ENCODE data around the gene ZNF219. TPM values are rescaled to one million over a fixed set of nuclear protein-coding genes. Genes with fewer than 3 reads are reported as not detected.

The ZNF219 gene
- total and polyA plus RNA-seq, 2 of the 13 experiments (the other 11 are each of a cell fraction or from before 2014, with no cell fraction given), result 34.5 to 36.6 TPM

DNA sequence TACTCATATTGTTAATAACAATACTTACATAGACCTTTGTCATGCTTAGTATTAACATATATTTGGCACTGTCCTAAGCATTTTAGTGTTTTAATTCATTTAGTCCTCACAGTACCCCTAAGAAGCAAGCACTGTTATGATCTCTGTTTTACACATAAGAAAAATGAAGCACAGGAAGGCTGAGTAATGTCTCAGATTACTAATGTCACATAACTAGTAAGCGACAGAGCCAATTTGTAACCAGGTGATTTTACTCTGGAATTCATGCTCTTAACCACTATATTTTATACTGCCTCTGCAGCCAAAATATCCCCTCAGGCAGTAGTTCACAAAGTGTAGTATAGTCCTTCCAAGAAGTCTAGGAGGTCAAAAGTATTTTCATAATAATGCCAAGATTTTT, 22.7 kb upstream of the ZNF219 start:
- ChIA-PET POLR2A (no interaction called here), CTCF (ENCODE audit: low intra/inter-chr PET ratio, low total read pairs) (no interaction called here)
- H3K9ac ChIP-seq (ENCODE audit: insufficient read depth, low read depth, low read length), result no peak overlapping the region
- intact Hi-C loops (cut with micrococcal nuclease; ENCODE audit: unreplicated experiment) (no loop called here), in situ Hi-C loops (cut with HindIII; ENCODE audit: extremely low pct_ligation_motif_present, low pct_unique_long_range_greater_than_20kb) (no loop called here)
- WGBS (ENCODE audit: low lambda C conversion rate), result 37% methylated on average over 1 of the region's 1 CpG
- peaks cover 12% of the 10 kb centered on the region; the same call in 1 of the 2 replicates for H3K4me1 ChIP-seq (ENCODE audit: insufficient read depth, low read length)
- ATAC-seq, result no peak
- no peak overlapping the region for H3K4me3 ChIP-seq (replicated peaks in 1 of 3; ENCODE audit: insufficient read depth in 1 of 3, low read depth in 2 of 3, low read length in 3 of 3)
- H3K36me3 ChIP-seq (replicated peaks in 1 of 2; ENCODE audit: control insufficient read depth in 1 of 2, insufficient read depth in 2 of 2, low read length in 2 of 2), result no peaks in the 10 kb centered on the region
- H3K79me2 ChIP-seq (ENCODE audit: insufficient read depth, low read length), result no peaks in the 10 kb centered on the region
- no TSS peak for BruUV-seq (replicated peaks)
- H4K20me1 ChIP-seq (ENCODE audit: insufficient read depth, low read length), result no peaks in the 10 kb centered on the region
- no peak for DNase-seq (ENCODE audit: low spot score)
- H3K27me3 ChIP-seq (ENCODE audit: control insufficient read depth in 1 of 2, insufficient read depth in 2 of 2, low read length in 2 of 2), result no peaks in the 10 kb centered on the region
- H2AFZ ChIP-seq (ENCODE audit: low read length), result no peak overlapping the region
- no peaks in the 10 kb centered on the region for H3K9me3 ChIP-seq (ENCODE audit: low read length)
- no peak for FAIRE-seq
- no peak overlapping the region for H3K4me2 ChIP-seq (ENCODE audit: low read depth, low read length)
- no peak overlapping the region for H3K27ac ChIP-seq (ENCODE audit: extremely low read length, insufficient read depth, low read length)
- TF ChIP-seq KLF12 (CRISPR knock-in tag; IDR thresholded peaks at IDR 0.05; ENCODE audit: borderline replicate concordance) (no peak), SNRNP70 (IDR thresholded peaks at IDR 0.05; ENCODE audit: low read depth, low read length) (no peak), ZNF337 (CRISPR knock-in tag; IDR thresholded peaks at IDR 0.05; ENCODE audit: borderline replicate concordance, low read depth) (no peak), ZNF883 (CRISPR knock-in tag; IDR thresholded peaks at IDR 0.05; ENCODE audit: not compliant biosample characterization) (no peak), FOXP1 (IDR thresholded peaks at IDR 0.05) (no peak), FOXP1 (CRISPR knock-in tag; IDR thresholded peaks at IDR 0.05) (no peak), FOXM1 (CRISPR knock-in tag; IDR thresholded peaks at IDR 0.05) (no peak), ZNF343 (CRISPR knock-in tag; IDR thresholded peaks at IDR 0.05) (no peak), HIVEP1 (CRISPR knock-in tag; IDR thresholded peaks at IDR 0.05) (no peak), HNRNPLL (IDR thresholded peaks at IDR 0.05; ENCODE audit: low read depth, low read length, poor library complexity, severe bottlenecking) (no peak), ZBTB10 (CRISPR knock-in tag; IDR thresholded peaks at IDR 0.05; ENCODE audit: borderline replicate concordance) (no peak)
- TF ChIP-seq, protein P1, sequence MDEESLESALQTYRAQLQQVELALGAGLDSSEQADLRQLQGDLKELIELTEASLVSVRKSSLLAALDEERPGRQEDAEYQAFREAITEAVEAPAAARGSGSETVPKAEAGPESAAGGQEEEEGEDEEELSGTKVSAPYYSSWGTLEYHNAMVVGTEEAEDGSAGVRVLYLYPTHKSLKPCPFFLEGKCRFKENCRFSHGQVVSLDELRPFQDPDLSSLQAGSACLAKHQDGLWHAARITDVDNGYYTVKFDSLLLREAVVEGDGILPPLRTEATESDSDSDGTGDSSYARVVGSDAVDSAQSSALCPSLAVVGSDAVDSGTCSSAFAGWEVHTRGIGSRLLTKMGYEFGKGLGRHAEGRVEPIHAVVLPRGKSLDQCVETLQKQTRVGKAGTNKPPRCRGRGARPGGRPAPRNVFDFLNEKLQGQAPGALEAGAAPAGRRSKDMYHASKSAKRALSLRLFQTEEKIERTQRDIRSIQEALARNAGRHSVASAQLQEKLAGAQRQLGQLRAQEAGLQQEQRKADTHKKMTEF (CRISPR knock-in tag; IDR thresholded peaks at IDR 0.05), result no peak

Measured in HepG2 (cell line).